CD14-positive monocyte (primary cell): ENCODE measurements around the gene EIPR1. TPM values are rescaled to one million over a fixed set of nuclear protein-coding genes. Genes with fewer than 3 reads are reported as not detected.
A peak's percentile ranks its signal among the peaks of the same experiment; 100 is the strongest.

ENCODE experiments used
- DNase-seq, 3 donors: peaks; one replicate each; pipeline ENCODE4 v3.0.0-alpha.2; 2011 to 2022
- H2AFZ ChIP-seq: 2 replicates; pipeline ENCODE4 v1.6.0; 2012; ENCODE audit warnings: mild to moderate bottlenecking, low read depth, low read length, inconsistent platforms; ENCODE audit not compliant: insufficient read depth, poor library complexity, severe bottlenecking
- H3K27ac ChIP-seq, 2 donors: 1 replicate in 1 of 2; 2 replicates in 1 of 2; pipeline ENCODE4 v1.5.1; 2012 to 2013; ENCODE audit warnings: low read length in 2 of 2, control low read depth in 1 of 2, inconsistent platforms in 1 of 2, low read depth in 1 of 2, mild to moderate bottlenecking in 1 of 2
- H3K27me3 ChIP-seq, 2 donors: one replicate each; pipeline versions ENCODE4 v1.6.0 to v1.6.1; 2011 to 2013; ENCODE audit warnings: low read length in 2 of 2; ENCODE audit not compliant: control insufficient read depth in 2 of 2, insufficient read depth in 2 of 2
- H3K36me3 ChIP-seq, 2 donors: replicated peaks in 1 of 2; 1 replicate in 1 of 2; 2 replicates in 1 of 2; pipeline versions ENCODE4 v1.5.1 to v1.6.1; 2012 to 2013; ENCODE audit warnings: low read length in 2 of 2, control low read depth in 1 of 2, inconsistent platforms in 1 of 2, mild to moderate bottlenecking in 1 of 2; ENCODE audit not compliant: insufficient read depth in 2 of 2, control insufficient read depth in 1 of 2
- H3K4me1 ChIP-seq, 2 donors: 1 replicate in 1 of 2; 2 replicates in 1 of 2; pipeline versions ENCODE4 v1.5.1 to v1.6.1; 2012 to 2013; ENCODE audit warnings: low read length in 2 of 2, control low read depth in 1 of 2, inconsistent platforms in 1 of 2, mild to moderate bottlenecking in 1 of 2, moderate library complexity in 1 of 2; ENCODE audit not compliant: insufficient read depth in 2 of 2, control insufficient read depth in 1 of 2
- H3K4me2 ChIP-seq: replicated peaks from 2 replicates; pipeline ENCODE3; 2012; ENCODE audit warnings: low read length, moderate library complexity, mild to moderate bottlenecking; ENCODE audit not compliant: poor library complexity, severe bottlenecking; ENCODE audit errors: extremely low read depth
- H3K4me3 ChIP-seq, 3 experiments: fragments of 200-600 bp in 1 of 3; sonication (generic) in 1 of 3; replicated peaks in 1 of 3; 1 replicate in 2 of 3; 2 replicates in 1 of 3; pipeline ENCODE4 v1.5.1; 2011 to 2013; ENCODE audit warnings: low read length in 3 of 3, mild to moderate bottlenecking in 3 of 3, control low read depth in 2 of 3, low read depth in 2 of 3, inconsistent platforms in 1 of 3, moderate library complexity in 1 of 3
- H3K79me2 ChIP-seq: 2 replicates; pipeline ENCODE4 v1.6.0; 2012; ENCODE audit warnings: mild to moderate bottlenecking, control low read depth, inconsistent platforms, low read length, moderate library complexity; ENCODE audit not compliant: insufficient read depth
- H3K9ac ChIP-seq: 2 replicates; pipeline ENCODE4 v1.6.0; 2017; ENCODE audit warnings: low read length, mild to moderate bottlenecking; ENCODE audit not compliant: insufficient read depth, poor library complexity, severe bottlenecking
- H3K9me3 ChIP-seq, 2 donors: replicated peaks in 1 of 2; 1 replicate in 1 of 2; 2 replicates in 1 of 2; pipeline versions ENCODE4 v1.5.1 to v1.6.1; 2012 to 2013; ENCODE audit warnings: low read length in 2 of 2, control low read depth in 1 of 2; ENCODE audit not compliant: control insufficient read depth in 1 of 2, insufficient read depth in 1 of 2
- H4K20me1 ChIP-seq: 2 replicates; pipeline ENCODE4 v1.6.0; 2012; ENCODE audit warnings: mild to moderate bottlenecking, low read length, control low read depth, moderate library complexity; ENCODE audit not compliant: insufficient read depth
- H3K27ac Mint-ChIP-seq, 7 donors: one replicate each; pipeline ENCODE4 v1.8.0; 2020; ENCODE audit warnings: mild to moderate bottlenecking in 7 of 7, mixed read lengths in 7 of 7, moderate library complexity in 6 of 7, inconsistent platforms in 2 of 7
- H3K27me3 Mint-ChIP-seq, 3 donors: one replicate each; pipeline ENCODE4 v1.8.0; 2021 to 2022; ENCODE audit warnings: low read depth in 3 of 3, mild to moderate bottlenecking in 3 of 3, mixed read lengths in 3 of 3, moderate library complexity in 3 of 3, inconsistent platforms in 1 of 3
- H3K36me3 Mint-ChIP-seq, 2 donors: one replicate each; pipeline ENCODE4 v1.8.0; 2020; ENCODE audit warnings: mixed read lengths in 2 of 2, inconsistent platforms in 1 of 2, mild to moderate bottlenecking in 1 of 2
- H3K4me1 Mint-ChIP-seq: one replicate; pipeline ENCODE4 v1.8.0; 2020; ENCODE audit warnings: mild to moderate bottlenecking, mixed read lengths
- H3K4me3 Mint-ChIP-seq, 2 donors: one replicate each; pipeline ENCODE4 v1.8.0; 2020; ENCODE audit warnings: mild to moderate bottlenecking in 2 of 2, mixed read lengths in 2 of 2, moderate library complexity in 1 of 2
- H3K9me3 Mint-ChIP-seq, 7 donors: one replicate each; pipeline ENCODE4 v1.8.0; 2020 to 2022; ENCODE audit warnings: mixed read lengths in 7 of 7, mild to moderate bottlenecking in 6 of 7, moderate library complexity in 6 of 7, inconsistent platforms in 2 of 7
- CTCF ChIP-seq: fragments of 200-600 bp; IDR thresholded peaks from one replicate; pipeline ENCODE4 v1.8.0; 2022; ENCODE audit warnings: antibody characterized with exemption, mild to moderate bottlenecking
- WGBS: methylation state at CpG from one replicate; pipeline ENCODE4 v1.1.5; 2013; ENCODE audit warnings: missing lambda C conversion rate; ENCODE audit not compliant: insufficient coverage; 5-methylcytosine and 5-hydroxymethylcytosine counted together
- intact Hi-C, 2 donors: fragments of 100-400 bp; cut with micrococcal nuclease; formaldehyde crosslinking; loops; one replicate each; pipeline versions ENCODE4 v1.15.0 to v1.15.1; 2023
- polyA plus RNA-seq, 3 donors: library from polyadenylated mRNA; depleted of rRNA in 1 of 3; unstranded in 2 of 3; stranded (reverse) in 1 of 3; fragments of 300-500 nt in 2 of 3; fragments of >200 nt in 1 of 3; fragmentation: Illumina TruSeq in 2 of 3; gene quantifications; 1 replicate in 2 of 3; 2 replicates in 1 of 3; pipeline ENCODE4 v1.2.3, GENCODE V29; 2012 to 2021

Gene EIPR1
- polyA plus RNA-seq, 3 donors = 19.0 to 22.4 (median 20.8) TPM

GRCh38 chr2:3147651-3148530 is 229.7 kb downstream of the EIPR1 start:
- Mint-ChIP-seq H3K36me3 (peaks cover 0 to 4% of the 10 kb centered on the region in 2 donors), H3K27me3 (no peaks in the 10 kb centered on the region), H3K4me3 (no peak overlapping the region), H3K4me1 (no peaks in the 10 kb centered on the region), H3K9me3 (peaks cover 0 to 11% (median 4%) of the 10 kb centered on the region in 7 donors), H3K27ac (peak overlapping the region in 2 of 7 donors; percentile 11 to 43)
- H3K9ac ChIP-seq = no peak overlapping the region
- no peaks in the 10 kb centered on the region for H4K20me1 ChIP-seq
- H3K79me2 ChIP-seq = no peaks in the 10 kb centered on the region
- no peak overlapping the region for H3K27ac ChIP-seq
- H3K4me3 ChIP-seq = no peak overlapping the region
- H3K27me3 ChIP-seq = no peaks in the 10 kb centered on the region
- no peaks in the 10 kb centered on the region for H3K4me1 ChIP-seq
- TF ChIP-seq CTCF = no peak
- H2AFZ ChIP-seq = no peak overlapping the region
- DNase-seq = no peak
- no peak overlapping the region for H3K4me2 ChIP-seq
- H3K36me3 ChIP-seq = no peaks in the 10 kb centered on the region
- peaks cover 0 to 9% of the 10 kb centered on the region in 2 donors for H3K9me3 ChIP-seq
- WGBS = 97% methylated on average over 38 of the region's 39 CpGs
- intact Hi-C loops = no loop called here

- Mint-ChIP-seq H3K36me3 (peaks cover 0 to 4% of the 10 kb centered on the region in 2 donors), H3K4me3 (no peak overlapping the region), H3K9me3 (peaks cover 0 to 12% (median 4%) of the 10 kb centered on the region in 7 donors), H3K27me3 (no peaks in the 10 kb centered on the region), H3K4me1 (no peaks in the 10 kb centered on the region), H3K27ac (peak overlapping the region in 1 of 7 donors; percentile 48)
- no peak for DNase-seq
- Histone ChIP-seq H3K9ac (no peak overlapping the region), H4K20me1 (no peaks in the 10 kb centered on the region), H3K27ac (no peak overlapping the region), H3K9me3 (peaks cover 0 to 9% of the 10 kb centered on the region in 2 donors), H3K4me2 (no peak overlapping the region), H3K4me3 (no peak overlapping the region), H3K79me2 (no peaks in the 10 kb centered on the region), H3K36me3 (no peaks in the 10 kb centered on the region), H2AFZ (no peak overlapping the region), H3K27me3 (no peaks in the 10 kb centered on the region), H3K4me1 (no peaks in the 10 kb centered on the region)
- no peak for TF ChIP-seq CTCF
- WGBS = 94% methylated on average over 26 of the region's 30 CpGs
- intact Hi-C loops = no loop called here
Observed at GRCh38 chr2:3146772-3147650, 230.6 kb downstream of the EIPR1 start.
